ENCODE measurements around the gene LRRC14B.

DNA sequence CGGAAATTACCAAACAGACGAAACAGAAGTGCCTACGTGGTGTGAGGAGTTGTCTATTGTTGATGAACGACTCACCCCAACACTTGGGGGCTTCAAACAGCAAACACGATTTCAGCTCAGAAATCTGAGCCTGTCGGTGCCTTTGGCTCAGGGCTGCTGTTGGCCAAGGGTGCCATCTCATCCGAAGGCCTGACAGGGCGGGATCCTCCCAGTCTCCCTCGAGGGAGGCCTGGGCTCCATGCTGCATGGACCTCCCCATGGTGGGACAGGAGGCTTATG lies 1.3 kb downstream of the LRRC14B start:
- TF ChIP-seq POLR2A (IDR thresholded peaks at IDR 0.05), result no peak
- no peak for TF ChIP-seq CTCF (IDR thresholded peaks at IDR 0.05)
- TF ChIP-seq POLR2AphosphoS5 (IDR thresholded peaks at IDR 0.05), result no peak

All from breast epithelium (tissue), 3 donors.